DND-41 (cell line): ENCODE data around the gene RNF130.

Experiments
- EZH2 ChIP-seq: IDR thresholded peaks from 3 replicates; pipeline ENCODE4 v1.6.1; 2012; ENCODE audit warnings: borderline replicate concordance, low read depth, mild to moderate bottlenecking, moderate library complexity, low read length, inconsistent platforms; ENCODE audit not compliant: severe bottlenecking
- TF ChIP-seq, protein P1 (sequence below): IDR thresholded peaks from 2 replicates; pipeline ENCODE4 v1.5.1; 2012; ENCODE audit warnings: borderline replicate concordance, low read length, moderate library complexity, mild to moderate bottlenecking; ENCODE audit not compliant: poor library complexity, severe bottlenecking; ENCODE audit errors: extremely low read depth

- TF ChIP-seq, protein P1, sequence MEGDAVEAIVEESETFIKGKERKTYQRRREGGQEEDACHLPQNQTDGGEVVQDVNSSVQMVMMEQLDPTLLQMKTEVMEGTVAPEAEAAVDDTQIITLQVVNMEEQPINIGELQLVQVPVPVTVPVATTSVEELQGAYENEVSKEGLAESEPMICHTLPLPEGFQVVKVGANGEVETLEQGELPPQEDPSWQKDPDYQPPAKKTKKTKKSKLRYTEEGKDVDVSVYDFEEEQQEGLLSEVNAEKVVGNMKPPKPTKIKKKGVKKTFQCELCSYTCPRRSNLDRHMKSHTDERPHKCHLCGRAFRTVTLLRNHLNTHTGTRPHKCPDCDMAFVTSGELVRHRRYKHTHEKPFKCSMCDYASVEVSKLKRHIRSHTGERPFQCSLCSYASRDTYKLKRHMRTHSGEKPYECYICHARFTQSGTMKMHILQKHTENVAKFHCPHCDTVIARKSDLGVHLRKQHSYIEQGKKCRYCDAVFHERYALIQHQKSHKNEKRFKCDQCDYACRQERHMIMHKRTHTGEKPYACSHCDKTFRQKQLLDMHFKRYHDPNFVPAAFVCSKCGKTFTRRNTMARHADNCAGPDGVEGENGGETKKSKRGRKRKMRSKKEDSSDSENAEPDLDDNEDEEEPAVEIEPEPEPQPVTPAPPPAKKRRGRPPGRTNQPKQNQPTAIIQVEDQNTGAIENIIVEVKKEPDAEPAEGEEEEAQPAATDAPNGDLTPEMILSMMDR, result no peak
- TF ChIP-seq EZH2, result no peak
Measured at GRCh38 chr5:180105827-180106312, 34.3 kb upstream of the RNF130 start.
